GM20000 (cell line): ENCODE measurements around the gene PLPPR1.

Source experiments
- DNase-seq: peaks from one replicate; pipeline ENCODE4 v3.0.0; 2012; ENCODE audit warnings: low spot score
- TF ChIP-seq, protein P1 (sequence below): IDR thresholded peaks from 2 replicates; pipeline ENCODE4 v1.5.1; 2012; ENCODE audit warnings: mild to moderate bottlenecking, control low read depth; ENCODE audit errors: extremely low read depth, missing control alignments

Gene PLPPR1

GRCh38 chr9:101226161-101226560 lies 197.6 kb downstream of the PLPPR1 start:
- DNase-seq, result no peak
- TF ChIP-seq, protein P1, sequence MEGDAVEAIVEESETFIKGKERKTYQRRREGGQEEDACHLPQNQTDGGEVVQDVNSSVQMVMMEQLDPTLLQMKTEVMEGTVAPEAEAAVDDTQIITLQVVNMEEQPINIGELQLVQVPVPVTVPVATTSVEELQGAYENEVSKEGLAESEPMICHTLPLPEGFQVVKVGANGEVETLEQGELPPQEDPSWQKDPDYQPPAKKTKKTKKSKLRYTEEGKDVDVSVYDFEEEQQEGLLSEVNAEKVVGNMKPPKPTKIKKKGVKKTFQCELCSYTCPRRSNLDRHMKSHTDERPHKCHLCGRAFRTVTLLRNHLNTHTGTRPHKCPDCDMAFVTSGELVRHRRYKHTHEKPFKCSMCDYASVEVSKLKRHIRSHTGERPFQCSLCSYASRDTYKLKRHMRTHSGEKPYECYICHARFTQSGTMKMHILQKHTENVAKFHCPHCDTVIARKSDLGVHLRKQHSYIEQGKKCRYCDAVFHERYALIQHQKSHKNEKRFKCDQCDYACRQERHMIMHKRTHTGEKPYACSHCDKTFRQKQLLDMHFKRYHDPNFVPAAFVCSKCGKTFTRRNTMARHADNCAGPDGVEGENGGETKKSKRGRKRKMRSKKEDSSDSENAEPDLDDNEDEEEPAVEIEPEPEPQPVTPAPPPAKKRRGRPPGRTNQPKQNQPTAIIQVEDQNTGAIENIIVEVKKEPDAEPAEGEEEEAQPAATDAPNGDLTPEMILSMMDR, result no peak

DNA sequence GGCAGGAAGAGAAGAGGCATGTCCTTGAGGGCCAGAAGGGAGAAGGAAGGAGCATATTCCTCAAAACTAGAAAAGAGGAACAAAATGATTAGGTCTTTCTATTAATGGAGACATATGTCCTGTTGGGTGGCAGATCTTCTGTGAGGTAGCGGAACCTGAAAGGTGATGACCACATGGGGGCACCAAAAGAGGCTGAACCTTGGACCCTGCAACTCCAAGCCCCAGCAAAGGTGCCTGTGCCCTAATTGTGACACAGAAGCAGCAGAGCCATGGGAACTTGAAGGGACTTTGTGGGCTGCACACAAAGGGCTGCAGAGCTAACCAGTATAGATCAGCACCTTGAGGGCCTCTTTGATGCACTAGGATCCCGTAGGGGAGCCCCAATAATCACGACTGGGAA lies 198.3 kb downstream of the PLPPR1 start:
- DNase-seq, result no peak
- TF ChIP-seq, protein P1, result no peak

DNA sequence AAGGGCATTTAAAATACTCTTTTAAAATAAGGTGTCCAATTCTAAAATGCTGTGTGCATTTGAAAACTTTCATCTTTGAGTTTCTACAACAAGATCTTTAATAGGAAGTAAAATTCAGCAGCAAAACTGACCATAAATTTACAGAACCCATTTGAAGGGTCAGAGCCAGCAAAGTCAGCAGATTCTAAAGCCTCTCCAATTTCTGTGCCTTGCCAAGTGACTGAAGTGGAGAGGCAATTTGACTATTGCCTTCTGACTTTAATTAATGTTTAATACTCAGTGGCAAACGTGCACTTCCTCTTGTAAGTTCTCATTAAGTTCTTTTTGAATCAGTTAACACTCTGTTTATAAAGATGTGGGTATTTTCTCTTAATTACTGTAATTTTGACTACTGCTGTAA lies 201.1 kb downstream of the PLPPR1 start:
- TF ChIP-seq, protein P1, result no peak
- no peak for DNase-seq

DNA sequence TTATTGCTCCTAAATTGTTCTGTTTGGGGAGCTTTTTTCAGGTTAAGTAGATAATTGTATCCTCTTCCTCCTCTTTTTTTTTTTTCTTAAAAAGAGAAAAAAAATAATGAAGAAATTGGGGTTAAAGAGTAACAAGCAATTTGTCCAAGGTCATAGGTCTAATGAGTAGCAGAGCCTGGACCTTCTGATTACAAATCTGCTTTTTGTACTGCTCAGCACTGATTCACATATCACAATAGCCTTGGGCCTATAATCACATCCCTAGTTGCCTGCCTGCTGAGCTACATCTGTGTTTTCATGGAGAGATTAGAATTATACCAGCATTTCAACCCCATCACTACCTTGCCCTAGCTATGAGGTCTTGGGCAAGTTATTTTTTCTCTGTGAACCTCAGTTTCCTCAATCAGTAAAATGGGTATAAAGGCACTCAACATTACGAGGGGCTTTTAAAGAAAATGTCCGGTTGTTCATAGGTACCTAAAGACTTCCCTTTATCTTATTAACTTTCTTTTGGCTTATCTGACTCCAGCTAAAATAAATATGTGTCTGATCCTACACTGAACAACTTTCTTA lies 204.0 kb downstream of the PLPPR1 start:
- TF ChIP-seq, protein P1, result no peak
- DNase-seq, result no peak

GRCh38 chr9:101235105-101235866 lies 206.8 kb downstream of the PLPPR1 start:
- peak; percentile 18 for DNase-seq
- TF ChIP-seq, protein P1, result peak; percentile 24

DNA sequence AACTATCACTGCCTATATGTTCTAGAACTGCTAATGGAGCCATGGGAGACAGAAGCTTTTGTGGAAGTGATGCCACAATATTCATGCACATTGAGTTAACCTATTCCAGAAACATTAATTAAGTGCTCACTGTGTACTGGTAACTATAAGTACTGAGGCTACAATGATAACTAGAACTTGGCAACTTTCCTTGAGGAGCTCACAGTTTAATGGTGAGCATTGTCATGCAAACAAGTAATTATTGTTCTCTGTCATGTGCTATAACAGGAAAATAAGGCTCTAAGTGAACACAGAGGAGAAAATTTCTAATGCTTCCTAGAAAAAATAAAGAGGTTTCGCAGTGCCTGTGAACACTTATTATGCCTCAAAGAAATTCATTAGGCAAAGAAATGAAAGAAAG lies 214.1 kb downstream of the PLPPR1 start:
- no peak for DNase-seq
- TF ChIP-seq, protein P1, result no peak

DNA sequence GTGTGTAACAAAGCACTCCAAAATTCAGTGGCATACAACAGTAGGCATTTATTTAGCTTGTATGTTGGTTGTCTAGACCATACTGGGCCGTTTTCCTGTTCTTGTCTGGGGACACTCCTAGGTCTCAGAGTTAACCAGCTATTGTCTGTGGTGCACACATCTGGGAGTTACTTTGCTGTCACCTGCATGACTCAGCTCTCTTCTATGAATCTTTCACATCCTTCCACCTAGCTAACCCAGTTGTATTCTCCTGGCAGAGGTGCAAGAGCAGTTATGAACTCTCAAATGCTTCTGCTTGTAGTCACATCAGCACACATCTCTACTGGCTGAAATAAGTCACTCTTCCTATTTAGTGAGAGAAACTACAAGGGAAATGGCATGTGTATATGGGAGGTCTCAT lies 218.2 kb downstream of the PLPPR1 start:
- no peak for DNase-seq
- TF ChIP-seq, protein P1, result no peak
